Neural progenitor cell (in vitro differentiated cells): ENCODE measurements around the gene CDH18. TPM values are rescaled to one million over a fixed set of nuclear protein-coding genes. Genes with fewer than 3 reads are reported as not detected.
A peak's percentile ranks its signal among the peaks of the same experiment; 100 is the strongest.

Experiments used
- DNase-seq: peaks from one replicate; pipeline ENCODE4 v3.0.0-alpha.2; 2016; ENCODE audit warnings: low spot score
- H2AFZ ChIP-seq: fragments of 200-600 bp; sonication (generic); replicated peaks from 2 replicates; pipeline ENCODE4 v1.6.1; 2016; ENCODE audit warnings: antibody characterized with exemption
- H3F3A ChIP-seq: fragments of 200-600 bp; sonication (generic); 2 replicates; pipeline ENCODE4 v1.6.1; 2016; ENCODE audit warnings: antibody characterized with exemption, low read depth
- H3K27ac ChIP-seq: fragments of 200-600 bp; sonication (generic); 2 replicates; pipeline ENCODE4 v1.5.1; 2016; ENCODE audit warnings: mild to moderate bottlenecking
- H3K27me3 ChIP-seq: fragments of 200-600 bp; sonication (generic); 2 replicates; pipeline ENCODE4 v1.6.1; 2016; ENCODE audit warnings: mild to moderate bottlenecking, moderate library complexity
- H3K36me3 ChIP-seq: fragments of 200-600 bp; sonication (generic); 2 replicates; pipeline ENCODE4 v1.5.1; 2016
- H3K4me1 ChIP-seq: fragments of 200-600 bp; sonication (generic); 2 replicates; pipeline ENCODE4 v1.6.1; 2016; ENCODE audit warnings: mixed run types
- H3K4me2 ChIP-seq: fragments of 200-600 bp; sonication (generic); 2 replicates; pipeline ENCODE4 v1.6.1; 2016
- H3K4me3 ChIP-seq: fragments of 200-600 bp; sonication (generic); 2 replicates; pipeline ENCODE4 v1.5.1; 2016
- H3K79me2 ChIP-seq: fragments of 200-600 bp; sonication (generic); 2 replicates; pipeline ENCODE4 v1.6.1; 2016; ENCODE audit warnings: low read depth
- H3K9ac ChIP-seq: fragments of 200-600 bp; sonication (generic); 2 replicates; pipeline ENCODE4 v1.6.1; 2016
- H3K9me3 ChIP-seq: fragments of 200-600 bp; sonication (generic); 2 replicates; pipeline ENCODE4 v1.5.1; 2016; ENCODE audit warnings: low read depth
- H4K20me1 ChIP-seq: fragments of 200-600 bp; sonication (generic); 2 replicates; pipeline ENCODE4 v1.6.1; 2016; ENCODE audit warnings: low read depth
- H3K27ac Mint-ChIP-seq: 3 replicates; pipeline ENCODE4 v1.8.0; 2021; ENCODE audit warnings: mixed read lengths
- H3K27me3 Mint-ChIP-seq: 2 replicates; pipeline ENCODE4 v1.8.0; 2022; ENCODE audit warnings: low read depth, mild to moderate bottlenecking, inconsistent platforms, moderate library complexity, mixed read lengths; ENCODE audit not compliant: insufficient read depth
- H3K36me3 Mint-ChIP-seq: 3 replicates; pipeline ENCODE4 v1.8.0; 2021; ENCODE audit warnings: mixed read lengths
- H3K4me1 Mint-ChIP-seq: 3 replicates; pipeline ENCODE4 v1.8.0; 2021; ENCODE audit warnings: mixed read lengths
- H3K4me3 Mint-ChIP-seq: 3 replicates; pipeline ENCODE4 v1.8.0; 2021; ENCODE audit warnings: mild to moderate bottlenecking, moderate library complexity, mixed read lengths
- H3K9me3 Mint-ChIP-seq: 3 replicates; pipeline ENCODE4 v1.8.0; 2020; ENCODE audit warnings: mixed read lengths
- CTCF ChIP-seq: fragments of 200-600 bp; sonication (generic); IDR thresholded peaks from 2 replicates; pipeline ENCODE4 v1.5.1; 2017; ENCODE audit warnings: antibody characterized with exemption, mild to moderate bottlenecking
- EZH2 ChIP-seq: fragments of 200-600 bp; sonication (generic); IDR thresholded peaks from 2 replicates; pipeline ENCODE4 v1.6.1; 2017; ENCODE audit warnings: antibody characterized with exemption, mild to moderate bottlenecking, moderate library complexity
- EZH2phosphoT487 ChIP-seq: fragments of 200-600 bp; sonication (generic); IDR thresholded peaks from 2 replicates; pipeline ENCODE4 v1.6.1; 2017; ENCODE audit warnings: antibody characterized with exemption
- total RNA-seq: library from RNA; depleted of rRNA; stranded (reverse); fragments of >200 nt; gene quantifications from 2 replicates; pipeline ENCODE4 v1.2.3, GENCODE V29; 2015; ENCODE audit warnings: low replicate concordance

The CDH18 gene
- total RNA-seq, 1 donor from 2014 or later, result 0.58 TPM

DNA sequence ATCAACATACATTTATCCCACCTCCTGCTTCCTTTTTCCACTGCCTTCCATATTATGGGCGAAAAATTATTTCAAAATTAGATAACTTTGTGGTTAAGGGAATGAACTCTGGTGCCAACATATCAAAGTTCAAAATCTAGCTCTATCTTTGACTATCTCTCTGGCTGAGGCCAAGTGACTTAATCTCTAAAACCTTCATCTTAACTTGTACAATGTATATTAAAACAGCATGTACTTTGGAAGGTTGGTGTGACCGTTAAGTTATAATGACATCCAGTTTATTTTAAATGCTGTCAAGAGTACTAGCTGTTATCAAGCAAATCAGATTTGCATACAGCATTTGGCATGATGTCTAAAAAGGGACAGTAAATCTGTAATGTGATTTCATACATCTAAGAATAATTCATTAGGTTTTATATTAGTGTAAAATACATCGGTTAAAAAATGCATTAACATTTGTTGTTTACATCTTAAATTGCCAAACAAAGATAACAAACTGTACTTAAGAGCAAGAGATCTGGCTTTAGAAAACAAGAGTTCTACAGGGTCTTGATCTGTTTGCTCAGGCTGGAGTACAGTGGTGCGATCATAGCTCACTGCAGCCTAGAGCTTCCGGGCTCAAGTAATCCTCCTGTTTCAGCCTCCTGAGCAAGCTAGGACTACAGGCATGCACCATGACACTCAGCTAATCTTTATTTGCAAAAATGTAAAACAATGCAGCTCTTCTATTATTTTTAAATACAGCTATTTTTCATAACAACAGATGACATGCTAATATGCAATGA is 102.8 kb downstream of the CDH18 start:
- Histone ChIP-seq H2AFZ (peak overlapping the region; percentile 20), H3K9me3 (no peaks in the 10 kb centered on the region), H3F3A (no peaks in the 10 kb centered on the region), H3K4me2 (no peak overlapping the region), H3K79me2 (no peaks in the 10 kb centered on the region), H3K27ac (no peak overlapping the region), H3K4me3 (no peak overlapping the region), H3K36me3 (no peaks in the 10 kb centered on the region), H4K20me1 (no peaks in the 10 kb centered on the region), H3K27me3 (no peaks in the 10 kb centered on the region), H3K9ac (no peak overlapping the region), H3K4me1 (peaks cover 16% of the 10 kb centered on the region)
- no peak overlapping the region for H3K27ac Mint-ChIP-seq
- no peaks in the 10 kb centered on the region for H3K36me3 Mint-ChIP-seq
- TF ChIP-seq CTCF (no peak), EZH2phosphoT487 (no peak), EZH2 (no peak)
- no peaks in the 10 kb centered on the region for H3K27me3 Mint-ChIP-seq
- H3K9me3 Mint-ChIP-seq, result no peaks in the 10 kb centered on the region
- DNase-seq, result no peak
- H3K4me1 Mint-ChIP-seq, result peaks cover 4% of the 10 kb centered on the region
- H3K4me3 Mint-ChIP-seq, result no peak overlapping the region

DNA sequence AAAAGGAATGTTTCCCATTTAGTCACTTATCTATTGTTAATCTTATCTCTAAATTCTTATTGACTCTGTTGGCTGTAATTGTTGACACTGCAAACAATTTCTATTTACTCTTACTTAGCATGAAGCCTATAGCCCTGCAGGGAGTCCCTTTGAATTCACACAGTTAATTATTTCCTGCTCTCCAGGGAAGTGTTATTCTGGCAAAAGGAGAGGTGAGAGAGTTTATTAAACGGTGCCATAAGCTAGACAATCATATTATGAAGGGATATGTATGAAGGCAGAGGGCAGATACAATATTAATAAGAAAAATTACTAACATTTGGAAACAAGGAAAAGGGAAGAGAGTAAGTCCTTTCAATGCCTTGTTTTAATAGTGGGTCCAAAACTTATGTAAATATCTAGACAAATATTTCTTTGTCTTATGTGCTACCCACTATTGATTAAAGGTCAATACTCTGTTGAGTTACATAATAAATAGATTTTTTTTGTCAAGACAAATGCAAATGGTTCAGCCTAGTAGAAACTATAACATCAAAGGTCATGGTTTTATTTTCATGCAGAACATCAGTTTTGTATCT is 107.1 kb downstream of the CDH18 start:
- TF ChIP-seq EZH2phosphoT487 (peak; percentile 71), EZH2 (no peak)
- DNase-seq, result peak; percentile 53
- Mint-ChIP-seq H3K9me3 (no peaks in the 10 kb centered on the region), H3K36me3 (no peaks in the 10 kb centered on the region), H3K4me3 (no peak overlapping the region), H3K27ac (no peak overlapping the region), H3K4me1 (peaks cover 4% of the 10 kb centered on the region), H3K27me3 (no peaks in the 10 kb centered on the region)
- Histone ChIP-seq H3K9ac (no peak overlapping the region), H4K20me1 (no peaks in the 10 kb centered on the region), H3K4me3 (no peak overlapping the region), H3K4me1 (peaks cover 35% of the 10 kb centered on the region), H3K79me2 (no peaks in the 10 kb centered on the region), H3F3A (no peaks in the 10 kb centered on the region), H3K9me3 (no peaks in the 10 kb centered on the region), H3K27ac (no peak overlapping the region), H3K27me3 (no peaks in the 10 kb centered on the region), H3K4me2 (peak overlapping the region; percentile 57), H2AFZ (no peak overlapping the region), H3K36me3 (no peaks in the 10 kb centered on the region)

- Mint-ChIP-seq H3K27ac (no peak overlapping the region), H3K4me3 (no peak overlapping the region), H3K4me1 (peaks cover 4% of the 10 kb centered on the region), H3K36me3 (no peaks in the 10 kb centered on the region), H3K27me3 (no peaks in the 10 kb centered on the region), H3K9me3 (no peaks in the 10 kb centered on the region)
- no peak overlapping the region for H3K4me3 ChIP-seq
- H3K9me3 ChIP-seq, result no peaks in the 10 kb centered on the region
- H3K79me2 ChIP-seq, result no peaks in the 10 kb centered on the region
- no peak overlapping the region for H3K9ac ChIP-seq
- H3K27me3 ChIP-seq, result no peaks in the 10 kb centered on the region
- TF ChIP-seq EZH2phosphoT487 (no peak), CTCF (no peak), EZH2 (no peak)
- DNase-seq, result no peak
- H3K4me1 ChIP-seq, result peaks cover 35% of the 10 kb centered on the region
- peak overlapping the region; percentile 57 for H3K4me2 ChIP-seq
- no peak overlapping the region for H3K27ac ChIP-seq
- no peak overlapping the region for H2AFZ ChIP-seq
- H4K20me1 ChIP-seq, result no peaks in the 10 kb centered on the region
- H3K36me3 ChIP-seq, result no peaks in the 10 kb centered on the region
- H3F3A ChIP-seq, result no peaks in the 10 kb centered on the region
These were observed 107.5 kb downstream of the CDH18 start for GRCh38 chr5:19880458-19880857.

GRCh38 chr5:19874811-19875210 is 113.2 kb downstream of the CDH18 start:
- H3K4me3 ChIP-seq, result no peak overlapping the region
- no peaks in the 10 kb centered on the region for H3K9me3 ChIP-seq
- Mint-ChIP-seq H3K27me3 (no peaks in the 10 kb centered on the region), H3K9me3 (peaks cover 3% of the 10 kb centered on the region), H3K36me3 (peaks cover 3% of the 10 kb centered on the region), H3K4me1 (no peaks in the 10 kb centered on the region), H3K4me3 (no peak overlapping the region), H3K27ac (no peak overlapping the region)
- no peak overlapping the region for H3K27ac ChIP-seq
- H3K36me3 ChIP-seq, result no peaks in the 10 kb centered on the region
- H3K4me1 ChIP-seq, result peaks cover 14% of the 10 kb centered on the region
- TF ChIP-seq CTCF (no peak), EZH2phosphoT487 (no peak)
- no peak for DNase-seq
- H2AFZ ChIP-seq, result no peak overlapping the region
- no peaks in the 10 kb centered on the region for H4K20me1 ChIP-seq
- H3K4me2 ChIP-seq, result no peak overlapping the region
- no peaks in the 10 kb centered on the region for H3F3A ChIP-seq
- no peak overlapping the region for H3K9ac ChIP-seq
- no peaks in the 10 kb centered on the region for H3K79me2 ChIP-seq
- H3K27me3 ChIP-seq, result no peaks in the 10 kb centered on the region
